Left ventricle myocardium superior (tissue), 1 donor: ENCODE measurements around the gene SIK3. TPM values are rescaled to one million over a fixed set of nuclear protein-coding genes. Genes with fewer than 3 reads are reported as not detected.

Experiments used
- ATAC-seq: fragments of 200-7000 bp; cut with Tn5 transposase; one replicate; pipeline ENCODE4 v1.9.1; 2020; ENCODE audit warnings: mild to moderate bottlenecking, moderate library complexity
- DNase-seq: peaks from one replicate; pipeline ENCODE4 v3.0.0-alpha.2; 2020
- intact Hi-C: fragments of 100-400 bp; cut with micrococcal nuclease; formaldehyde crosslinking; loops from one replicate; pipeline ENCODE4 v1.11.0; 2022
- total RNA-seq: library from RNA; stranded (reverse); fragmentation: NEBNext Ultra II Directional; extraction: Animal tissue kit (Norgen Biotek cat#: 25700); gene quantifications from one replicate; pipeline ENCODE4 v1.2.1, GENCODE V29; 2021
- donor health status: DM: no; HTN: yes; CAD: no; lungs with severe emphysema.

SIK3 gene
- total RNA-seq, 1 donor from 2014 or later: 31.9 TPM

- ATAC-seq (no peak), DNase-seq (no peak)
- intact Hi-C loops: no loop called here
Observed at GRCh38 chr11:116798368-116798767, 299.9 kb downstream of the SIK3 start.

- DNase-seq (no peak), ATAC-seq (peak; percentile 73)
- intact Hi-C loops: no loop called here
Observed at GRCh38 chr11:116797816-116798215, 300.4 kb downstream of the SIK3 start.

GRCh38 chr11:116796548-116796947 lies 301.7 kb downstream of the SIK3 start:
- intact Hi-C loops: no loop called here
- ATAC-seq (no peak), DNase-seq (no peak)

GRCh38 chr11:116794851-116795250 lies 303.4 kb downstream of the SIK3 start:
- intact Hi-C loops: no loop called here
- DNase-seq: no peak
- ATAC-seq: no peak

- intact Hi-C loops: no loop called here
- no peak for DNase-seq
- no peak for ATAC-seq
Observed at GRCh38 chr11:116793772-116794097, 304.5 kb downstream of the SIK3 start.

Other genes starting within 250 kb of the SIK3 start
- 51.4 TPM for gene PAFAH1B2, start 45.9 kb upstream of the SIK3 start, total RNA-seq
- gene SIDT2, start 80.3 kb upstream of the SIK3 start, total RNA-seq: 20.4 TPM
- 69.5 TPM for gene TAGLN, start 100.9 kb upstream of the SIK3 start, total RNA-seq
- gene PCSK7, start 133.6 kb upstream of the SIK3 start, total RNA-seq: 21.7 TPM
- gene RNF214, start 134.2 kb upstream of the SIK3 start, total RNA-seq: 25.2 TPM
- 8.5 TPM for gene BACE1-AS, start 192.9 kb upstream of the SIK3 start, total RNA-seq
- gene BACE1, start 217.8 kb upstream of the SIK3 start, total RNA-seq: 14.9 TPM
- gene CEP164, start 229.4 kb upstream of the SIK3 start, total RNA-seq: 4.9 TPM